Subcutaneous adipose tissue (tissue), 4 donors: Measurements from ENCODE around the gene KIAA0232. TPM values are rescaled to one million over a fixed set of nuclear protein-coding genes. Genes with fewer than 3 reads are reported as not detected.

Source experiments
- total RNA-seq, 4 donors: library from RNA; depleted of rRNA; stranded (reverse); fragments of >200 nt; gene quantifications; one replicate each; pipeline ENCODE4 v1.1.0, GENCODE V29; 2016
- TF ChIP-seq, protein P1 (sequence below): fragments of 450-650 bp; IDR thresholded peaks from one replicate; pipeline ENCODE4 v1.5.1; 2016; ENCODE audit warnings: low read depth, mild to moderate bottlenecking, control low read depth, antibody characterized with exemption, moderate library complexity

The KIAA0232 gene
- total RNA-seq, 4 donors from 2014 or later = 24.3 to 36.5 (median 31.0) TPM

DNA sequence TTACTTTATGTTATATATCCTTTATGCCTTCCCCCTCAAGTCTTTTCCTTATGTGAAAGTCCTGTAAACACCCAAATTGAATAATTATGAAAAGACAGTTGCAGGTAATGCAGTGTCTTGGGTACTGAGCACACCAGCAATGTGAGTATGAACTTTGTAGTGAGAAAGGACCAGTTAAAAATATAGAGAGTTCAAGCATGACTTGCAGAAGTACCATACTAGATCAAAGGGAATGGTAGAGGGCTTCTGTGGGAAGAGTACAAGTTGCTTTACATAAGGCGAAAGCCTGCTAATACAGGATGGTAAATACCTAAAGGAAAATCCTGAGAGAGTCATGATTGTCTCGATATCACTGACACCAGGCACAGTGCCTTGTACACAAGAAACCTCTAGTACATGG, 25.7 kb downstream of the KIAA0232 start:
- TF ChIP-seq, protein P1, sequence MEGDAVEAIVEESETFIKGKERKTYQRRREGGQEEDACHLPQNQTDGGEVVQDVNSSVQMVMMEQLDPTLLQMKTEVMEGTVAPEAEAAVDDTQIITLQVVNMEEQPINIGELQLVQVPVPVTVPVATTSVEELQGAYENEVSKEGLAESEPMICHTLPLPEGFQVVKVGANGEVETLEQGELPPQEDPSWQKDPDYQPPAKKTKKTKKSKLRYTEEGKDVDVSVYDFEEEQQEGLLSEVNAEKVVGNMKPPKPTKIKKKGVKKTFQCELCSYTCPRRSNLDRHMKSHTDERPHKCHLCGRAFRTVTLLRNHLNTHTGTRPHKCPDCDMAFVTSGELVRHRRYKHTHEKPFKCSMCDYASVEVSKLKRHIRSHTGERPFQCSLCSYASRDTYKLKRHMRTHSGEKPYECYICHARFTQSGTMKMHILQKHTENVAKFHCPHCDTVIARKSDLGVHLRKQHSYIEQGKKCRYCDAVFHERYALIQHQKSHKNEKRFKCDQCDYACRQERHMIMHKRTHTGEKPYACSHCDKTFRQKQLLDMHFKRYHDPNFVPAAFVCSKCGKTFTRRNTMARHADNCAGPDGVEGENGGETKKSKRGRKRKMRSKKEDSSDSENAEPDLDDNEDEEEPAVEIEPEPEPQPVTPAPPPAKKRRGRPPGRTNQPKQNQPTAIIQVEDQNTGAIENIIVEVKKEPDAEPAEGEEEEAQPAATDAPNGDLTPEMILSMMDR = no peak

DNA sequence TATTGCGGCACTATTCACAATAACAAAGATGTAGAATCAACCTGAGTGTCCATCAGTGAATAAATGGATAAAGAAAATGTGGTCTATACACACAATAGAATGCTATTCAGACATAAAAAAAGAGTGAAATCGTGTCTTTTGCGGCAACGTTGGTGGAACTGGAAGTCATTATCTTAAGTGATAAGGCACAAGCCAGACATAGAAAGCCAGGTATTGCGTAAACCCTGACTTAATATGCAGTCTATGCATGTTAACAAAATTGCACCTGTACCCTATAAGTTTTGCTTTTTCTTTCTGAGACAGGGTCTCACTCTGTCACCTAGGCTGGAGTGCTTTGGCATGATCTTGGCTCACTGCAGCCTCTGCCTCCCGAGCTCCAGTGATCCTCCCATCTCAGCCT, 28.6 kb downstream of the KIAA0232 start:
- TF ChIP-seq, protein P1 = no peak

DNA sequence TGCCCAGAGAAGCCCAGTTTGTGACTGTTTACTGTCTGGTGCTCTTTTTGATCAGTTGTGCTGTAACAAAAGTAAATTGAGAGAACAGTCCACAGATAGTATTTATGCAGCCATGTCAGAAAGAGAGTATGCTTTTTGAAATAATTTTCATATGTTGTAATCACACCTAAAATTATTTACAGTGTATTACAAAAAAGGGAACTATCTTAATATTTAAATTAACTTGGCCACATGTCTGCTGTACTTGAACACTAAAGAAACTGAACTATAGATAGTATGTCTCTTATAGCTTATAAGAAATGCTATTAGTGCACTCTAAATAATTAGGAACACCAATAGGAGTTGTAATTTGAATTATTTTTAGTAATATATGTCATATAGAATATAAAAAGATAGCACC, 30.2 kb downstream of the KIAA0232 start:
- TF ChIP-seq, protein P1 = no peak

DNA sequence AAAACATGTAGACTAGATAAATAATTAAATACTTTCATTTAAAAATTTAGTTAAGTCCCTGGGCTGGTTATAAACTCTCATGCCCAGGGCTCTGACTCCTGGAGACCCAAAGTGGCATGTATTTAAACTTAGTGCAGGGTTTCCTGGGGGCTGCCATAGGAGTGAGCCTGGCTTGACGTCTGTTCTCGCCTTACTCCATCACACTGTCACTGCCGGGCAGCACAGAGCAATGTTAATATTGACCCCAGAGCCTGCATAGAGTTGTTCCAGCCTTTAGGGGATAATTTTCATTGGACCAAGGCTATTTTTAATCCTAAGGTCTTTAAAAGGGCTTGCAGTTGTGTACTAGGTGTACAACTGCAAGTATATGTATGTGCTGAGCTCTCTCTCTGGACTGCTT, 31.2 kb downstream of the KIAA0232 start:
- TF ChIP-seq, protein P1 = no peak

DNA sequence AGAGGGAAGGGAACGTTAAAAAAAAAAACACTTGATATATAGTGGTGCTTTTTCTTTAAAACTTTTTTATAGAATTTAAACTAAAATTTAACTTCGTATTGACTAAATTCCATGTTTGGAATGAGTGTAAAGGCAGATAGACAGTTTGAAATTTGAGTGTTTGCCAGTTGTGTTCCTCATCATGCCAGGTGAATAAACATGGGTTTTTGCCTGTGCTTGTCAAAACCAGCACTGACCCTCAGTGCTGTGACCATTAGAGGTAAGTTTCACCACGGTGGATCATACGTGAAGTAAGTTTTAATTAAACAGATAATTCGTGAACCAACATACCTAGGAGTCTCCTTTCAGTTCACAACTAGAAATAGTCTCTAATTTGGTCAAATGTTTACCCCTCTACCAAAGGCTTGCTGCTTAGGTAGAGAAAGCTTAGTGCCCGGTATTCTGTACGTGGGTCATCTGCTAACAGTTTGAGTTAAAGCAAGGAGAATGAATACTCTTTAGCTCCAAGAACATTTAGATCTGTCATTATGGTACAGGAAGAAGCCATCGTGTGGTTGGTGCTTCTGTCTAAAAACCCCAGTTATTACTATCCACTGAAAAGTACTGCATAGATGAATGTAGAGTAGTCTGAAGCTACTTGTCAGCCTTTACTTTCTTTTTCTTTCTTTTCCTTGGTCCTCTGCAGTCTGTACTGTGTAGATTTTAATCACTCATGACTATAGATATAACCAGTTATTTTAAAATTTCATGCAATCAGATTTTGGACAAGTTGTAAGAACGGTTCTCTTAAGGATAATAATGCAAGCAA, 32.7 kb downstream of the KIAA0232 start:
- TF ChIP-seq, protein P1 = no peak

DNA sequence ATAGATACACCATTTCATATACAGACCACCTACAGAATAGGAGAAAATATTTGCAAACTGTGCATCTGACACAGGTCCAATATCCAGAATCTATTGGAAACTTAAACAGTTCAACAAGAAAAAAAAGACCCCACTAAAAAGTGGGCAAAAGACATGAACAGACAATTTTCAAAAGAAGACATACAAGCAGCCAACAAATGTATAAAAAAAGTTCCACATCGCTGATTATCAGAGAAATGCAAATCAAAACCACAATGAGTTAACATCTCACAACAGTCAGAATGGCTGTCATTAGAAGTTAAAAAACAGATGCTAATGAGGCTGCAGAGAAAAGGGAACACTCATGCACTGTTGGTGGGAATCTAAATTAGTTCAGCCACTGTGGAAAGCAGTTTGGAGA, 36.8 kb downstream of the KIAA0232 start:
- TF ChIP-seq, protein P1 = no peak

DNA sequence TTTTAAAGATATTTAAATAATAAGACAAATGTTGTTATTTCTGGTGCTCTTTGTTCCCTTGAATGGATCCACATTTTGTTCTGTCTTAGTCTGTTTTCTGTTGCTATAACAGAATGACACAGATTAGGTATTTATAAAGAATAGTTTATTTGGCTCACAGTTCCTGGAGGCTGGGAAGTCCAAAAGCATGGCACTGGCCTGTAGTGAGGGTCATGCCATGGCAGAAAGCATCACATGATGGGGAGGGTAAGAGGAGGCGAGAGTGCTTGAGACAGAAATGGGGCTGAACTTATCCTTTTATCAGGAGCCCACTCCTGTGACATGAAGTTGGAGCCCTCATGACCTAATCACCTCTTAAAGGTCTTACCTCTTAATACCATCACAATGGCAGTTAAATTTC, 38.2 kb downstream of the KIAA0232 start:
- TF ChIP-seq, protein P1 = no peak
